OCI-LY1 (cell line): ENCODE measurements around the gene NHERF2.

Source experiments
- H2AFZ ChIP-seq: fragments of 200-600 bp; sonication (generic), shearing (Covaris generic); 2 replicates; pipeline ENCODE4 v1.6.0; 2014; ENCODE audit warnings: antibody characterized with exemption, mild to moderate bottlenecking, low read length
- H3F3A ChIP-seq: fragments of 200-600 bp; sonication (generic), shearing (Covaris generic); 2 replicates; pipeline ENCODE4 v1.6.0; 2014; ENCODE audit warnings: mild to moderate bottlenecking, antibody characterized with exemption, low read length, moderate library complexity; ENCODE audit not compliant: insufficient read depth
- H3K27ac ChIP-seq: fragments of 200-600 bp; sonication (generic); 2 replicates; pipeline ENCODE4 v1.5.1; 2014; ENCODE audit warnings: low read length, mixed run types, mild to moderate bottlenecking, low read depth; ENCODE audit not compliant: poor library complexity, severe bottlenecking
- H3K27me3 ChIP-seq: fragments of 200-600 bp; sonication (generic); 2 replicates; pipeline ENCODE4 v1.6.0; 2014; ENCODE audit warnings: antibody characterized with exemption, mild to moderate bottlenecking, low read length, moderate library complexity; ENCODE audit not compliant: insufficient read depth
- H3K36me3 ChIP-seq: fragments of 200-600 bp; sonication (generic); 2 replicates; pipeline ENCODE4 v1.6.1; 2014; ENCODE audit warnings: mild to moderate bottlenecking, antibody characterized with exemption, low read length, moderate library complexity, mixed read lengths; ENCODE audit not compliant: insufficient read depth
- H3K4me1 ChIP-seq: fragments of 200-600 bp; sonication (generic); 2 replicates; pipeline ENCODE4 v1.5.1; 2014; ENCODE audit warnings: mild to moderate bottlenecking, low read length, moderate library complexity; ENCODE audit not compliant: insufficient read depth, severe bottlenecking
- H3K4me2 ChIP-seq: fragments of 200-600 bp; sonication (generic), shearing (Covaris generic); 2 replicates; pipeline ENCODE4 v1.6.1; 2014; ENCODE audit warnings: low read length
- H3K4me3 ChIP-seq: fragments of 200-600 bp; sonication (generic); 2 replicates; pipeline ENCODE4 v1.5.1; 2014; ENCODE audit warnings: low read length, low read depth, mild to moderate bottlenecking, mixed read lengths; ENCODE audit not compliant: poor library complexity, severe bottlenecking
- H3K79me2 ChIP-seq: fragments of 200-600 bp; shearing (Covaris generic); 2 replicates; pipeline ENCODE4 v1.6.1; 2016; ENCODE audit warnings: mixed run types, low read length, mixed read lengths; ENCODE audit not compliant: insufficient read depth
- H3K9ac ChIP-seq: fragments of 200-600 bp; sonication (generic), shearing (Covaris generic); 2 replicates; pipeline ENCODE4 v1.6.1; 2014; ENCODE audit warnings: mild to moderate bottlenecking, low read length, mixed read lengths
- H3K9me2 ChIP-seq: fragments of 200-600 bp; sonication (generic), shearing (Covaris generic); 2 replicates; pipeline ENCODE4 v1.6.1; 2014; ENCODE audit warnings: low read depth, mild to moderate bottlenecking, low read length, mixed read lengths
- H3K9me3 ChIP-seq: fragments of 200-600 bp; shearing (Covaris generic); 2 replicates; pipeline ENCODE4 v1.6.1; 2014; ENCODE audit warnings: low read length, mixed read lengths
- H4K20me1 ChIP-seq: fragments of 200-600 bp; sonication (generic), shearing (Covaris generic); 2 replicates; pipeline ENCODE4 v1.6.0; 2016; ENCODE audit warnings: mild to moderate bottlenecking, low read length; ENCODE audit not compliant: insufficient read depth
- CTCF ChIP-seq: fragments of 200-600 bp; sonication (generic), shearing (Covaris generic); IDR thresholded peaks from 2 replicates; pipeline ENCODE4 v1.5.1; 2017; ENCODE audit warnings: mild to moderate bottlenecking, antibody characterized with exemption, low read length, moderate library complexity, mixed read lengths
- EZH2 ChIP-seq: fragments of 200-600 bp; sonication (generic), shearing (Covaris generic); IDR thresholded peaks from 2 replicates; pipeline ENCODE4 v1.8.0; 2017; ENCODE audit warnings: borderline replicate concordance, mixed run types, mild to moderate bottlenecking, antibody characterized with exemption, low read length, moderate library complexity, mixed read lengths

The NHERF2 gene

GRCh38 chr16:2082983-2083364 lies 56.3 kb downstream of the NHERF2 start:
- H3K9ac ChIP-seq = no peak overlapping the region
- peaks cover 13% of the 10 kb centered on the region for H3K4me1 ChIP-seq
- H3K4me2 ChIP-seq = no peak overlapping the region
- no peaks in the 10 kb centered on the region for H3K9me2 ChIP-seq
- H3K79me2 ChIP-seq = no peaks in the 10 kb centered on the region
- H3K27me3 ChIP-seq = no peaks in the 10 kb centered on the region
- no peaks in the 10 kb centered on the region for H3K9me3 ChIP-seq
- H4K20me1 ChIP-seq = no peaks in the 10 kb centered on the region
- no peak overlapping the region for H3K27ac ChIP-seq
- TF ChIP-seq EZH2 (no peak), CTCF (no peak)
- no peak overlapping the region for H3K4me3 ChIP-seq
- H3K36me3 ChIP-seq = peaks cover 36% of the 10 kb centered on the region
- H2AFZ ChIP-seq = no peak overlapping the region
- H3F3A ChIP-seq = no peaks in the 10 kb centered on the region

- Histone ChIP-seq H3K27me3 (no peaks in the 10 kb centered on the region), H3K79me2 (no peaks in the 10 kb centered on the region), H3K4me3 (no peak overlapping the region), H3K4me1 (peaks cover 13% of the 10 kb centered on the region), H3K9ac (no peak overlapping the region), H3F3A (no peaks in the 10 kb centered on the region), H2AFZ (no peak overlapping the region), H3K4me2 (no peak overlapping the region), H3K9me3 (no peaks in the 10 kb centered on the region), H3K9me2 (no peaks in the 10 kb centered on the region), H4K20me1 (no peaks in the 10 kb centered on the region), H3K36me3 (peaks cover 39% of the 10 kb centered on the region), H3K27ac (no peak overlapping the region)
- TF ChIP-seq EZH2 = no peak
- no peak for TF ChIP-seq CTCF
Measured at GRCh38 chr16:2083409-2083808, 56.7 kb downstream of the NHERF2 start.

GRCh38 chr16:2083876-2084780 lies 57.4 kb downstream of the NHERF2 start:
- H3K9me2 ChIP-seq = no peaks in the 10 kb centered on the region
- no peaks in the 10 kb centered on the region for H4K20me1 ChIP-seq
- peaks cover 13% of the 10 kb centered on the region for H3K4me1 ChIP-seq
- H3K9ac ChIP-seq = no peak overlapping the region
- no peaks in the 10 kb centered on the region for H3K27me3 ChIP-seq
- no peak overlapping the region for H3K27ac ChIP-seq
- no peaks in the 10 kb centered on the region for H3K79me2 ChIP-seq
- TF ChIP-seq EZH2 (no peak), CTCF (no peak)
- H3K4me3 ChIP-seq = no peak overlapping the region
- H3K9me3 ChIP-seq = no peaks in the 10 kb centered on the region
- no peak overlapping the region for H3K4me2 ChIP-seq
- peaks cover 46% of the 10 kb centered on the region for H3K36me3 ChIP-seq
- no peak overlapping the region for H2AFZ ChIP-seq
- no peaks in the 10 kb centered on the region for H3F3A ChIP-seq
